Epithelial cell of proximal tubule (primary cell): ENCODE results near the gene STIM2. TPM values are rescaled to one million over a fixed set of nuclear protein-coding genes. Genes with fewer than 3 reads are reported as not detected.

Experiments used
- DNase-seq: peaks from one replicate; pipeline ENCODE4 v3.0.0-alpha.2; 2011; ENCODE audit warnings: low read depth
- H3K4me3 ChIP-seq: 2 replicates; pipeline ENCODE4 v1.5.1; 2011; ENCODE audit warnings: low read depth, mild to moderate bottlenecking, low read length
- CTCF ChIP-seq: conservative IDR thresholded peaks from 2 replicates; pipeline ENCODE4 v1.5.1; 2012; ENCODE audit warnings: low read depth, mild to moderate bottlenecking, low read length
- total RNA-seq: library from RNA; depleted of rRNA; stranded (reverse); fragments of >200 nt; gene quantifications from 2 replicates; pipeline ENCODE4 v1.2.3, GENCODE V29; 2015

Gene STIM2
- total RNA-seq, 1 donor from 2014 or later: 7.0 TPM

GRCh38 chr4:26992657-26993361 is 132.2 kb downstream of the STIM2 start:
- no peak for TF ChIP-seq CTCF
- no peak for DNase-seq
- no peak overlapping the region for H3K4me3 ChIP-seq

GRCh38 chr4:26993539-26993938 is 132.9 kb downstream of the STIM2 start:
- H3K4me3 ChIP-seq: no peak overlapping the region
- TF ChIP-seq CTCF: no peak
- no peak for DNase-seq

- no peak for DNase-seq
- H3K4me3 ChIP-seq: no peak overlapping the region
- TF ChIP-seq CTCF: no peak
These were observed 133.3 kb downstream of the STIM2 start for GRCh38 chr4:26993967-26994366.

- no peak for TF ChIP-seq CTCF
- no peak overlapping the region for H3K4me3 ChIP-seq
- no peak for DNase-seq
These were observed 134.7 kb downstream of the STIM2 start for GRCh38 chr4:26995316-26995715.

- no peak for TF ChIP-seq CTCF
- no peak for DNase-seq
- H3K4me3 ChIP-seq: no peak overlapping the region
These were observed 136.1 kb downstream of the STIM2 start for GRCh38 chr4:26996745-26997144.

- no peak for TF ChIP-seq CTCF
- no peak for DNase-seq
- H3K4me3 ChIP-seq: no peak overlapping the region
These were observed 139.0 kb downstream of the STIM2 start for GRCh38 chr4:26999689-27000088.

GRCh38 chr4:27000122-27000521 is 139.5 kb downstream of the STIM2 start:
- DNase-seq: no peak
- TF ChIP-seq CTCF: no peak
- no peak overlapping the region for H3K4me3 ChIP-seq
